ENCODE measurements around the gene DCHS1. TPM values are rescaled to one million over a fixed set of nuclear protein-coding genes. Genes with fewer than 3 reads are reported as not detected.

Gene DCHS1
- total and polyA plus RNA-seq, 9 of the 15 experiments (the other 6 are each of a cell fraction or from before 2014, with no cell fraction given): 0.04 to 0.49 (median 0.14) TPM; not detected in 2

DNA sequence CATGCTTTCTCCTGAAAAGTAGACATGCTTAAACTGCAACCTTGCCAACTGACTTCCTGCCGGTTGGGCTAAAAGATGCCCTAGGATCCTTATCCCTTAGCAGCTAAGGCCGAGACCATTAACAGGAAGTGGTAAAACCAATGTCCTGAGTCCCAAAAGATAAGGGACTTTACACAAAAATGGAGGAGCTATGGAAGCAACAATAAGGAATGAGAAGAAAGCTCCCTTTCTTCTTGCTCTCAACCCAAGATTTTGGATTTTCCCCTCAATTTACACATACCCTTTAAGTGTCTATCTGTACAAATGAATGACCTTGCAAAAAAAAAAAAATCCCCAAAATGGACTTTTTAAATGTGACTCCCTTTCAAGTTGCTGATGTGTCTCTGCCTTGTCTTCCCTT is 16.4 kb upstream of the DCHS1 start (continued):
- TF ChIP-seq, protein P1, sequence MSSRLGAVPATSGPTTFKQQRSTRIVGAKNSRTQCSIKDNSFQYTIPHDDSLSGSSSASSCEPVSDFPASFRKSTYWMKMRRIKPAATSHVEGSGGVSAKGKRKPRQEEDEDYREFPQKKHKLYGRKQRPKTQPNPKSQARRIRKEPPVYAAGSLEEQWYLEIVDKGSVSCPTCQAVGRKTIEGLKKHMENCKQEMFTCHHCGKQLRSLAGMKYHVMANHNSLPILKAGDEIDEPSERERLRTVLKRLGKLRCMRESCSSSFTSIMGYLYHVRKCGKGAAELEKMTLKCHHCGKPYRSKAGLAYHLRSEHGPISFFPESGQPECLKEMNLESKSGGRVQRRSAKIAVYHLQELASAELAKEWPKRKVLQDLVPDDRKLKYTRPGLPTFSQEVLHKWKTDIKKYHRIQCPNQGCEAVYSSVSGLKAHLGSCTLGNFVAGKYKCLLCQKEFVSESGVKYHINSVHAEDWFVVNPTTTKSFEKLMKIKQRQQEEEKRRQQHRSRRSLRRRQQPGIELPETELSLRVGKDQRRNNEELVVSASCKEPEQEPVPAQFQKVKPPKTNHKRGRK (tag; IDR thresholded peaks at IDR 0.05): no peak
- TF ChIP-seq ZNF175 (CRISPR knock-in tag; IDR thresholded peaks at IDR 0.05; ENCODE audit: low read depth) (peak; percentile 87; the same call in 1 of the 2 replicates), MAFG (tag; conservative IDR thresholded peaks at IDR 0.05) (peak; percentile 26), MTA1 (IDR thresholded peaks at IDR 0.05; ENCODE audit: borderline replicate concordance) (no peak), SIN3B (IDR thresholded peaks at IDR 0.05; ENCODE audit: low read depth) (no peak), NFE2 (IDR thresholded peaks at IDR 0.05; ENCODE audit: low read depth) (no peak), SPI1 (IDR thresholded peaks at IDR 0.05; ENCODE audit: borderline replicate concordance, low read depth, low read length) (peak; percentile 79), RFX1 (IDR thresholded peaks at IDR 0.05) (no peak), NFYB (IDR thresholded peaks at IDR 0.05; ENCODE audit: extremely low read depth, insufficient read length) (no peak), POLR2AphosphoS5 (IDR thresholded peaks at IDR 0.05; ENCODE audit: control insufficient read depth, insufficient read depth, low read depth, low read length) (no peak), ZNF766 (CRISPR knock-in tag; conservative IDR thresholded peaks at IDR 0.05) (0 out of 2 replicates have a peak, but pooled peaks have one; percentile 36), ASH1L (IDR thresholded peaks at IDR 0.05; ENCODE audit: borderline replicate concordance, low read depth, partially characterized antibody) (no peak), ZNF589 (CRISPR knock-in tag; IDR thresholded peaks at IDR 0.05; ENCODE audit: low read depth) (peak; percentile 91), ZNF507 (tag; conservative IDR thresholded peaks at IDR 0.05) (no peak), TRIM24 (IDR thresholded peaks at IDR 0.05) (peak in 1 of 2 experiments; percentile 18; a peak in 1 of 4 replicates), GATAD2A (IDR thresholded peaks at IDR 0.05) (no peak), GTF2A2 (tag; IDR thresholded peaks at IDR 0.05) (no peak), HMG20A (CRISPR knock-in tag; conservative IDR thresholded peaks at IDR 0.05) (no peak)
- TF ChIP-seq, protein P2, sequence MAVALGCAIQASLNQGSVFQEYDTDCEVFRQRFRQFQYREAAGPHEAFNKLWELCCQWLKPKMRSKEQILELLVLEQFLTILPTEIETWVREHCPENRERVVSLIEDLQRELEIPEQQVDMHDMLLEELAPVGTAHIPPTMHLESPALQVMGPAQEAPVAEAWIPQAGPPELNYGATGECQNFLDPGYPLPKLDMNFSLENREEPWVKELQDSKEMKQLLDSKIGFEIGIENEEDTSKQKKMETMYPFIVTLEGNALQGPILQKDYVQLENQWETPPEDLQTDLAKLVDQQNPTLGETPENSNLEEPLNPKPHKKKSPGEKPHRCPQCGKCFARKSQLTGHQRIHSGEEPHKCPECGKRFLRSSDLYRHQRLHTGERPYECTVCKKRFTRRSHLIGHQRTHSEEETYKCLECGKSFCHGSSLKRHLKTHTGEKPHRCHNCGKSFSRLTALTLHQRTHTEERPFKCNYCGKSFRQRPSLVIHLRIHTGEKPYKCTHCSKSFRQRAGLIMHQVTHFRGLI (CRISPR knock-in tag; IDR thresholded peaks at IDR 0.05): peak; percentile 39; the same call in 1 of the 2 replicates
- TF ChIP-seq, protein P3, sequence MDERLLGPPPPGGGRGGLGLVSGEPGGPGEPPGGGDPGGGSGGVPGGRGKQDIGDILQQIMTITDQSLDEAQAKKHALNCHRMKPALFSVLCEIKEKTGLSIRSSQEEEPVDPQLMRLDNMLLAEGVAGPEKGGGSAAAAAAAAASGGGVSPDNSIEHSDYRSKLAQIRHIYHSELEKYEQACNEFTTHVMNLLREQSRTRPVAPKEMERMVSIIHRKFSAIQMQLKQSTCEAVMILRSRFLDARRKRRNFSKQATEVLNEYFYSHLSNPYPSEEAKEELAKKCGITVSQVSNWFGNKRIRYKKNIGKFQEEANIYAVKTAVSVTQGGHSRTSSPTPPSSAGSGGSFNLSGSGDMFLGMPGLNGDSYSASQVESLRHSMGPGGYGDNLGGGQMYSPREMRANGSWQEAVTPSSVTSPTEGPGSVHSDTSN (CRISPR knock-in tag; IDR thresholded peaks at IDR 0.05; ENCODE audit: low read depth): no peak
- TF ChIP-seq, protein P3 (tag; conservative IDR thresholded peaks at IDR 0.05; ENCODE audit: low read depth): no peak
- TF ChIP-seq, protein P4, sequence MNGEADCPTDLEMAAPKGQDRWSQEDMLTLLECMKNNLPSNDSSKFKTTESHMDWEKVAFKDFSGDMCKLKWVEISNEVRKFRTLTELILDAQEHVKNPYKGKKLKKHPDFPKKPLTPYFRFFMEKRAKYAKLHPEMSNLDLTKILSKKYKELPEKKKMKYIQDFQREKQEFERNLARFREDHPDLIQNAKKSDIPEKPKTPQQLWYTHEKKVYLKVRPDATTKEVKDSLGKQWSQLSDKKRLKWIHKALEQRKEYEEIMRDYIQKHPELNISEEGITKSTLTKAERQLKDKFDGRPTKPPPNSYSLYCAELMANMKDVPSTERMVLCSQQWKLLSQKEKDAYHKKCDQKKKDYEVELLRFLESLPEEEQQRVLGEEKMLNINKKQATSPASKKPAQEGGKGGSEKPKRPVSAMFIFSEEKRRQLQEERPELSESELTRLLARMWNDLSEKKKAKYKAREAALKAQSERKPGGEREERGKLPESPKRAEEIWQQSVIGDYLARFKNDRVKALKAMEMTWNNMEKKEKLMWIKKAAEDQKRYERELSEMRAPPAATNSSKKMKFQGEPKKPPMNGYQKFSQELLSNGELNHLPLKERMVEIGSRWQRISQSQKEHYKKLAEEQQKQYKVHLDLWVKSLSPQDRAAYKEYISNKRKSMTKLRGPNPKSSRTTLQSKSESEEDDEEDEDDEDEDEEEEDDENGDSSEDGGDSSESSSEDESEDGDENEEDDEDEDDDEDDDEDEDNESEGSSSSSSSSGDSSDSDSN (IDR thresholded peaks at IDR 0.05; ENCODE audit: borderline replicate concordance in 1 of 2, low read depth in 2 of 2, low read length in 2 of 2): no peak

Data from K562 (cell line).